ENCODE data around the gene MISFA. TPM values are rescaled to one million over a fixed set of nuclear protein-coding genes. Genes with fewer than 3 reads are reported as not detected.
"Not testable (repeated sequence)": the region's sequence is repeated elsewhere in the genome, so short reads cannot be mapped to it uniquely, and the experiment has no call there.

MISFA gene
- total RNA-seq, 1 donor from 2014 or later = not detected

- no peaks in the 10 kb centered on the region for H3K27me3 ChIP-seq (ENCODE audit: control insufficient read depth in 3 of 3, insufficient read depth in 3 of 3, low read length in 3 of 3)
- no peak overlapping the region for H3K9ac ChIP-seq (ENCODE audit: low read depth in 1 of 3, low read length in 3 of 3)
- no peaks in the 10 kb centered on the region for H3K36me3 ChIP-seq (ENCODE audit: control insufficient read depth in 3 of 3, insufficient read depth in 3 of 3, low read length in 3 of 3)
Observed at GRCh38 chr11:18641677-18642076, 42.1 kb downstream of the MISFA start.

GRCh38 chr11:18643034-18643433, 43.4 kb downstream of the MISFA start:
- H3K36me3 ChIP-seq (ENCODE audit: control insufficient read depth in 3 of 3, insufficient read depth in 3 of 3, low read length in 3 of 3); H3K27me3 ChIP-seq (ENCODE audit: control insufficient read depth in 3 of 3, insufficient read depth in 3 of 3, low read length in 3 of 3); H3K9me3 ChIP-seq (ENCODE audit: control insufficient read depth in 3 of 3, low read length in 3 of 3); H3K4me3 ChIP-seq (ENCODE audit: low read length in 3 of 3); H3K9ac ChIP-seq (ENCODE audit: low read depth in 1 of 3, low read length in 3 of 3); H3K4me1 ChIP-seq (ENCODE audit: control insufficient read depth in 3 of 3, insufficient read depth in 3 of 3, low read length in 3 of 3); H3K27ac ChIP-seq (ENCODE audit: low read depth, low read length): not testable (repeated sequence)

More at GRCh38 chr11:18641677-18642076, 42.1 kb downstream of the MISFA start:
- Histone ChIP-seq H3K9me3 (ENCODE audit: control insufficient read depth in 3 of 3, low read length in 3 of 3) (no peaks in the 10 kb centered on the region), H3K27ac (ENCODE audit: low read depth, low read length) (no peak overlapping the region), H3K4me3 (ENCODE audit: low read length in 3 of 3) (no peak overlapping the region), H3K4me1 (ENCODE audit: control insufficient read depth in 3 of 3, insufficient read depth in 3 of 3, low read length in 3 of 3) (no peaks in the 10 kb centered on the region)

- H3K36me3 ChIP-seq (ENCODE audit: control insufficient read depth in 3 of 3, insufficient read depth in 3 of 3, low read length in 3 of 3) = no peaks in the 10 kb centered on the region
- no peaks in the 10 kb centered on the region for H3K27me3 ChIP-seq (ENCODE audit: control insufficient read depth in 3 of 3, insufficient read depth in 3 of 3, low read length in 3 of 3)
- no peak overlapping the region for H3K4me3 ChIP-seq (ENCODE audit: low read length in 3 of 3)
- H3K4me1 ChIP-seq (ENCODE audit: control insufficient read depth in 3 of 3, insufficient read depth in 3 of 3, low read length in 3 of 3) = no peaks in the 10 kb centered on the region
- no peak overlapping the region for H3K9ac ChIP-seq (ENCODE audit: low read depth in 1 of 3, low read length in 3 of 3)
- no peaks in the 10 kb centered on the region for H3K9me3 ChIP-seq (ENCODE audit: control insufficient read depth in 3 of 3, low read length in 3 of 3)
- no peak overlapping the region for H3K27ac ChIP-seq (ENCODE audit: low read depth, low read length)
Observed at GRCh38 chr11:18650353-18650752, 50.8 kb downstream of the MISFA start.

GRCh38 chr11:18650859-18651557, 51.4 kb downstream of the MISFA start:
- no peak overlapping the region for H3K9ac ChIP-seq (ENCODE audit: low read depth in 1 of 3, low read length in 3 of 3)
- H3K27ac ChIP-seq (ENCODE audit: low read depth, low read length) = no peak overlapping the region
- no peaks in the 10 kb centered on the region for H3K36me3 ChIP-seq (ENCODE audit: control insufficient read depth in 3 of 3, insufficient read depth in 3 of 3, low read length in 3 of 3)
- H3K4me3 ChIP-seq (ENCODE audit: low read length in 3 of 3) = no peak overlapping the region
- no peaks in the 10 kb centered on the region for H3K4me1 ChIP-seq (ENCODE audit: control insufficient read depth in 3 of 3, insufficient read depth in 3 of 3, low read length in 3 of 3)
- H3K9me3 ChIP-seq (ENCODE audit: control insufficient read depth in 3 of 3, low read length in 3 of 3) = no peaks in the 10 kb centered on the region
- H3K27me3 ChIP-seq (ENCODE audit: control insufficient read depth in 3 of 3, insufficient read depth in 3 of 3, low read length in 3 of 3) = no peaks in the 10 kb centered on the region

Other genes starting within 250 kb of the MISFA start
- 390 TPM for gene LDHA, start 205.2 kb upstream of the MISFA start, total RNA-seq
- not detected for gene LDHC, start 187.5 kb upstream of the MISFA start, total RNA-seq
- not detected for gene LDHAL6A, start 143.9 kb upstream of the MISFA start, total RNA-seq
- 45.4 TPM for gene TSG101, start 72.8 kb upstream of the MISFA start, total RNA-seq
- gene UEVLD, start 11.1 kb upstream of the MISFA start, total RNA-seq = 12.0 TPM
- gene SPTY2D1, start 34.6 kb downstream of the MISFA start, total RNA-seq = 13.6 TPM
- 3.1 TPM for gene TMEM86A, start 99.0 kb downstream of the MISFA start, total RNA-seq
- 7.3 TPM for gene IGSF22, start 126.4 kb downstream of the MISFA start, total RNA-seq
- gene PTPN5, start 192.0 kb downstream of the MISFA start, total RNA-seq = not detected